ENCODE results near the gene RIPK1.

Gene RIPK1

DNA sequence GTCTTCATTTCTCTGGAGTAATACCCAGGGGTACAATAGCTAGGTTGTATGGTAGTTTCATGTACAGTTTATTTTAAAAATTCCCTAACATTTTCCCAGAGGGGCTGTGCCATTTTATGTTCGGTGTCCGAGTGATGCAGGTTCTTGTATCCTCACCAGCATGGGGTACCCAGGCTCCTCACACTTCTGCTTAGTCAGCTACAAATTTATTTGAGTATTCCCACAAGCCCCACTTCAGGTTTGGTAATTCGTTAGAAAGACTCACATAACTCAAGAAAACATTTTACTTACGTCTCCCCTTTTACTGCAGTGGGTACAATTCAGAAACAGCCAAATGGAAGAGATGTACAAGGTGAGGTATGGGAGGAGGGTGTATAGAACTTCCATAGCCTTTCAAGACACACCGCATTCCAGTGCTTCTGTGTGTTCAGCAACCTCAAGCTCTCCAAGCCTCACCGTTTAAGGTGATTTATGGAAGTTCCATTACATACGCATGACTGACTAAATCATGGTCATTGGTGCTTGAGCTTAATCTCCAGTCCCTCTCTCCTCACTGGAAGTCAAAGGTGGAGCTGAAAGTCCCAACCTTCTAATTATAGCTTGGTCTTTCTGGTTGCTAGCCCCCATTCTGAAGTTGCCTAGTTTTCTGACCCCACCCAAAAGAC lies 18.1 kb downstream of the RIPK1 start:
- H3K4me3 ChIP-seq (ENCODE audit: low read depth, low read length), result no peak overlapping the region
- no peak overlapping the region for H3K27ac ChIP-seq
- H3K4me1 ChIP-seq, result peaks cover 5% of the 10 kb centered on the region
- no peak overlapping the region for H2AFZ ChIP-seq
- H3K4me2 ChIP-seq (ENCODE audit: low read length), result no peak overlapping the region
- TF ChIP-seq, protein P1, sequence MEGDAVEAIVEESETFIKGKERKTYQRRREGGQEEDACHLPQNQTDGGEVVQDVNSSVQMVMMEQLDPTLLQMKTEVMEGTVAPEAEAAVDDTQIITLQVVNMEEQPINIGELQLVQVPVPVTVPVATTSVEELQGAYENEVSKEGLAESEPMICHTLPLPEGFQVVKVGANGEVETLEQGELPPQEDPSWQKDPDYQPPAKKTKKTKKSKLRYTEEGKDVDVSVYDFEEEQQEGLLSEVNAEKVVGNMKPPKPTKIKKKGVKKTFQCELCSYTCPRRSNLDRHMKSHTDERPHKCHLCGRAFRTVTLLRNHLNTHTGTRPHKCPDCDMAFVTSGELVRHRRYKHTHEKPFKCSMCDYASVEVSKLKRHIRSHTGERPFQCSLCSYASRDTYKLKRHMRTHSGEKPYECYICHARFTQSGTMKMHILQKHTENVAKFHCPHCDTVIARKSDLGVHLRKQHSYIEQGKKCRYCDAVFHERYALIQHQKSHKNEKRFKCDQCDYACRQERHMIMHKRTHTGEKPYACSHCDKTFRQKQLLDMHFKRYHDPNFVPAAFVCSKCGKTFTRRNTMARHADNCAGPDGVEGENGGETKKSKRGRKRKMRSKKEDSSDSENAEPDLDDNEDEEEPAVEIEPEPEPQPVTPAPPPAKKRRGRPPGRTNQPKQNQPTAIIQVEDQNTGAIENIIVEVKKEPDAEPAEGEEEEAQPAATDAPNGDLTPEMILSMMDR (IDR thresholded peaks at IDR 0.05), result no peak
- H3K9ac ChIP-seq, result no peak overlapping the region
- peaks cover 6% of the 10 kb centered on the region for H3K79me2 ChIP-seq
- no peaks in the 10 kb centered on the region for H3K27me3 ChIP-seq (ENCODE audit: control insufficient read depth, insufficient read depth, low read length)
- no peaks in the 10 kb centered on the region for H3K9me3 ChIP-seq (ENCODE audit: control insufficient read depth, low read length)
- no peaks in the 10 kb centered on the region for H3K36me3 ChIP-seq (ENCODE audit: control insufficient read depth, insufficient read depth, low read length)

DNA sequence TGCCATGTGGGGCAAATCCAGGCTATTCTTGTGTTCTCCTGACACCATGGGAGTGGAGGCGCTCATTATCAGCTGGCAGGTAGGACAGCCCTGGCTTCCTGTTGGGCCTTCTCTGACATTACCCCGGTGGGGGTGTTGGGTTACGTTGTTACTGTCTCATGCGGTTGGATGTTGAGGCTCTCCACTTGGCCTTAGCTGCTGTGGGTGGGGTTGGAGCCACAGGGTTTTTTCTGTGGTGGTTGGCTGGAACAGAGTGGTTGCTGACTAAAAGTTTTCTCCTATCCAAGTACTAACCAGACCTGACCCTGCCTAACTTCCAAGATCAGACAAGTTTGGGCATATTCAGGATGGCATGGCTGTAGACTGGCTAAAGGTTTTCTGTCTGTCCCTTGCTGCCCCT lies 20.2 kb downstream of the RIPK1 start:
- Histone ChIP-seq H3K9ac (no peak overlapping the region), H3K79me2 (peaks cover 6% of the 10 kb centered on the region), H3K4me2 (ENCODE audit: low read length) (no peak overlapping the region), H3K4me1 (peaks cover 5% of the 10 kb centered on the region), H3K27ac (no peak overlapping the region), H3K9me3 (ENCODE audit: control insufficient read depth, low read length) (no peaks in the 10 kb centered on the region), H3K4me3 (ENCODE audit: low read depth, low read length) (no peak overlapping the region), H3K36me3 (ENCODE audit: control insufficient read depth, insufficient read depth, low read length) (no peaks in the 10 kb centered on the region), H3K27me3 (ENCODE audit: control insufficient read depth, insufficient read depth, low read length) (no peaks in the 10 kb centered on the region), H2AFZ (no peak overlapping the region)
- TF ChIP-seq, protein P1 (IDR thresholded peaks at IDR 0.05), result no peak

DNA sequence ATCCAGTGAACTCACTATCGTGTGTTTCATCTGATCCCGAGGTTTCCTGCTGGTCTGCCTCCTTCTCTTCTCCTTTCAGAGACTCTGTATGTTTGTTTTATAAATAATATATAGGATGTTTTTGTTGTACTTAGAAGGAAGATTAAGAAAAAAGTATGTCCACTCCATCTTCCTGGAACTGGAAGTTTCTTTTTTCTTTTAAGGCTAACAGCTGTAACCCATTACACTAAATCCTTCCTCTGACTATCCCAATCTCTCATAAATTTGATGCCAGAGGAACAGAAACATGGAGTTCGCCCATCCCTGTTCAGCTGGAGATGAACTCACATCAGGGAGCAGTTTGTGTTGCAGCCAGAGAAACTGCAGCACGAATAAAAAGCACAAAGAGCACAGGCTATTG lies 20.7 kb downstream of the RIPK1 start:
- no peaks in the 10 kb centered on the region for H3K36me3 ChIP-seq (ENCODE audit: control insufficient read depth, insufficient read depth, low read length)
- H3K9me3 ChIP-seq (ENCODE audit: control insufficient read depth, low read length), result no peaks in the 10 kb centered on the region
- TF ChIP-seq, protein P1 (IDR thresholded peaks at IDR 0.05), result no peak
- H3K4me3 ChIP-seq (ENCODE audit: low read depth, low read length), result no peak overlapping the region
- no peak overlapping the region for H3K4me2 ChIP-seq (ENCODE audit: low read length)
- no peak overlapping the region for H3K9ac ChIP-seq
- H3K79me2 ChIP-seq, result peaks cover 6% of the 10 kb centered on the region
- H3K4me1 ChIP-seq, result peaks cover 5% of the 10 kb centered on the region
- no peak overlapping the region for H2AFZ ChIP-seq
- no peaks in the 10 kb centered on the region for H3K27me3 ChIP-seq (ENCODE audit: control insufficient read depth, insufficient read depth, low read length)
- H3K27ac ChIP-seq, result no peak overlapping the region

DNA sequence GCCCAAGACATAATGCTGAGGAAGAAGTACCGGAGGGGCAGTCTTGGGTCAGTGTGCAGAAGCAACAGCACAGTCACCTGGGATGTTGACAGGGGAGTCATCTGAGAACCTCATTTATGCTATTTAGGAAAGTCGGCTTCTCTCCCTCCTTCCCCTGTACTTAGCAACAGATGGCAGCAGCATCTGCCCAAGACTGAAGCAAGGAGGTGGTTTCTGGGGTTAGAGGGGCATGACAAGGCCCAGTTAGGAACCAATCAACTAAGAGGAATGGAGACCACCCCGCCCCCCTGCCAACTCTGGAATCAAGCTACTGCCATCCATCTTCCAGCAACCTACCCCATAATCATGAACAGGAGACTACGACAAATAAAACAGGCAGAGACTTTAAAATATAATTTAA lies 21.7 kb downstream of the RIPK1 start:
- H3K9ac ChIP-seq, result no peak overlapping the region
- TF ChIP-seq, protein P1 (IDR thresholded peaks at IDR 0.05), result no peak
- H3K4me2 ChIP-seq (ENCODE audit: low read length), result no peak overlapping the region
- peaks cover 4% of the 10 kb centered on the region for H3K79me2 ChIP-seq
- H3K4me3 ChIP-seq (ENCODE audit: low read depth, low read length), result no peak overlapping the region
- no peak overlapping the region for H2AFZ ChIP-seq
- no peaks in the 10 kb centered on the region for H3K36me3 ChIP-seq (ENCODE audit: control insufficient read depth, insufficient read depth, low read length)
- H3K27me3 ChIP-seq (ENCODE audit: control insufficient read depth, insufficient read depth, low read length), result no peaks in the 10 kb centered on the region
- peaks cover 2% of the 10 kb centered on the region for H3K4me1 ChIP-seq
- no peak overlapping the region for H3K27ac ChIP-seq
- H3K9me3 ChIP-seq (ENCODE audit: control insufficient read depth, low read length), result no peaks in the 10 kb centered on the region

DNA sequence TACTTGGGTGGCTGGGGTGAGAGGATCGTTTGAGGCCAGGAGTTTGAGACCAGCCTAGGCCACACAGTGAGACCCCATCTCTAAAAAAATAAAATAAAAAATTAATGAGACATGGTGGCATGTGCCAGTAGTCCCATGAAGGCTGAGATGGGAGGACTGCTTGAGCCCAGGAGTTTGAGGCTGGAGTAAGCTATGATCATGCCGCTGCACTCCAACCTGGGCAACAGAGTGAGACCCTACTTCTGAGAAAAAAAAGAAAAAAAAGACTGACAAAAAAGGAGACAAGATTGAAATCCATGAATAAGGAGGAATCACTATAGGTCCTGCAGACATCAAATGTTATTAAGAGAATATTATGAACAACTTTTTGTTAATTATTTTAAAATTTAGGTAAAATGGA lies 26.5 kb downstream of the RIPK1 start:
- no peaks in the 10 kb centered on the region for H3K36me3 ChIP-seq (ENCODE audit: control insufficient read depth, insufficient read depth, low read length)

More for the DNA sequence above, 26.5 kb downstream of the RIPK1 start:
- Histone ChIP-seq H3K9ac (no peak overlapping the region), H3K4me1 (no peaks in the 10 kb centered on the region), H3K4me3 (ENCODE audit: low read depth, low read length) (no peak overlapping the region), H3K79me2 (peaks cover 7% of the 10 kb centered on the region), H2AFZ (no peak overlapping the region), H3K27me3 (ENCODE audit: control insufficient read depth, insufficient read depth, low read length) (no peaks in the 10 kb centered on the region), H3K4me2 (ENCODE audit: low read length) (no peak overlapping the region), H3K9me3 (ENCODE audit: control insufficient read depth, low read length) (no peaks in the 10 kb centered on the region), H3K27ac (no peak overlapping the region)
- TF ChIP-seq, protein P1 (IDR thresholded peaks at IDR 0.05), result no peak

All from parathyroid adenoma (tissue), 2 donors.